ENCODE results near the gene GPC1.

GRCh38 chr2:240407090-240407489 lies 28.4 kb upstream of the GPC1 start:
- TF ChIP-seq POLR2A (IDR thresholded peaks at IDR 0.05; ENCODE audit: low read length): no peak
- no peak for TF ChIP-seq GATA1 (IDR thresholded peaks at IDR 0.05; ENCODE audit: low read depth, low read length)

All from erythroblast (primary cell).